ENCODE measurements around the gene ATP1A3. TPM values are rescaled to one million over a fixed set of nuclear protein-coding genes. Genes with fewer than 3 reads are reported as not detected.
A peak's percentile ranks its signal among the peaks of the same experiment; 100 is the strongest.

ATP1A3 gene
- total RNA-seq, 1 donor from 2014 or later = 1.8 TPM

DNA sequence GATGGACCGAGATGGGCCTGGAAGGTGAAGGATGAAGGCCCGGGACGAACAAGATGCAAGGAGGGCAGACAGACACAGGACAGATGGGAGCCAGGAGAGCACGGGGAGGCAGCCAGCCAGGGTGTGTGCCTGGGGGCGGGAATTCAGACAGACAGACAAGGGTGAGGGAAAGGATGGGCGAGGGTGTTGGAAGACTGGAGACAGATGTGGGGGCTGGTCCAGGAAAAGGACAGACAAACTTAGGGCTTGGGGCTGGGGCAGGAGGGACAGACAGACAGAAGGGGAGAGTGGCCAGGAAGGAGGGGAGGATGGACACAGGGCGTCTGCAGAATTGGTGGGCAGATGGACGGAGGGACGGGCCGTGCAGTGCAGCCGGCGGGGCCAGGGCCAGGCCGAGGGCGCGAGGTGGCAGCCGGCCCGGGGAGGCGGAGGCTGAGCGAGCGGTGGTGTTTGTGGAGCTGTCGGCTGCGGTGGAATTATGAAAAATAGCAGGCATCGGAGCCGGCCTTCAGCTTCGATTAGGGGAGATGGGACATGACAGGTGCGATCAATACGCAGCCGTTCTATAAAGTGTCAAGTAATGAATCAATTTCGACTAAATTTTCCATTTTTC, 61.2 kb downstream of the ATP1A3 start:
- no peak overlapping the region for H3K4me3 Mint-ChIP-seq
- intact Hi-C loops (cut with micrococcal nuclease) = no loop called here
- H3K36me3 Mint-ChIP-seq (ENCODE audit: low read depth) = no peaks in the 10 kb centered on the region
- DNase-seq = no peak
- H3K9me3 Mint-ChIP-seq = no peaks in the 10 kb centered on the region
- peaks cover 69% of the 10 kb centered on the region for H3K4me1 Mint-ChIP-seq
- ChIA-PET POLR2A (interaction anchor here (1.1 to 1.8 kb wide), 2 partner anchors 60 to 72 kb away, joined by 3 to 7 read pairs; partner anchors contain the start of gene RPS19), CTCF (interaction anchor here (2.2 kb wide), 1 partner anchor 60 kb away, joined by 9 read pairs; no protein-coding TSS in a partner anchor)
- no peak overlapping the region for H3K27ac Mint-ChIP-seq
- ATAC-seq (ENCODE audit: low read depth) = no peak
- no peaks in the 10 kb centered on the region for H3K27me3 Mint-ChIP-seq
- TF ChIP-seq CTCF (IDR thresholded peaks at IDR 0.05) = no peak

GRCh38 chr19:41932259-41932719, 61.7 kb downstream of the ATP1A3 start:
- no peak for ATAC-seq (ENCODE audit: low read depth)
- CTCF ChIA-PET = interaction anchor here (2.2 kb wide), 1 partner anchor 59 kb away, joined by 9 read pairs; no protein-coding TSS in a partner anchor
- H3K27ac Mint-ChIP-seq = no peak overlapping the region

GRCh38 chr19:41930926-41931592, 63.0 kb downstream of the ATP1A3 start:
- ATAC-seq (ENCODE audit: low read depth) (peak; percentile 22), DNase-seq (no peak)
- ChIA-PET CTCF (interaction anchor here (0.9 to 2.2 kb wide), 4 partner anchors 12 to 58 kb away, joined by 3 to 13 read pairs (median 6); no protein-coding TSS in a partner anchor), POLR2A (interaction anchor here (0.8 to 5.5 kb wide), 6 partner anchors 20 to 71 kb away, joined by 3 to 44 read pairs (median 8); partner anchors contain the start of genes CD79A and RPS19)
- no peaks in the 10 kb centered on the region for H3K36me3 Mint-ChIP-seq (ENCODE audit: low read depth)
- H3K27ac Mint-ChIP-seq = no peak overlapping the region
- H3K9me3 Mint-ChIP-seq = no peaks in the 10 kb centered on the region
- H3K27me3 Mint-ChIP-seq = no peaks in the 10 kb centered on the region
- H3K4me1 Mint-ChIP-seq = peaks cover 55% of the 10 kb centered on the region
- intact Hi-C loops (cut with micrococcal nuclease) = no loop called here
- TF ChIP-seq CTCF (IDR thresholded peaks at IDR 0.05) = no peak
- no peak overlapping the region for H3K4me3 Mint-ChIP-seq

More at GRCh38 chr19:41932259-41932719, 61.7 kb downstream of the ATP1A3 start:
- Mint-ChIP-seq H3K4me1 (peaks cover 64% of the 10 kb centered on the region), H3K9me3 (no peaks in the 10 kb centered on the region), H3K36me3 (ENCODE audit: low read depth) (no peaks in the 10 kb centered on the region), H3K27me3 (no peaks in the 10 kb centered on the region), H3K4me3 (no peak overlapping the region)
- intact Hi-C loops (cut with micrococcal nuclease) = no loop called here
- TF ChIP-seq CTCF (IDR thresholded peaks at IDR 0.05) = no peak
- POLR2A ChIA-PET = no interaction called here
- no peak for DNase-seq

DNA sequence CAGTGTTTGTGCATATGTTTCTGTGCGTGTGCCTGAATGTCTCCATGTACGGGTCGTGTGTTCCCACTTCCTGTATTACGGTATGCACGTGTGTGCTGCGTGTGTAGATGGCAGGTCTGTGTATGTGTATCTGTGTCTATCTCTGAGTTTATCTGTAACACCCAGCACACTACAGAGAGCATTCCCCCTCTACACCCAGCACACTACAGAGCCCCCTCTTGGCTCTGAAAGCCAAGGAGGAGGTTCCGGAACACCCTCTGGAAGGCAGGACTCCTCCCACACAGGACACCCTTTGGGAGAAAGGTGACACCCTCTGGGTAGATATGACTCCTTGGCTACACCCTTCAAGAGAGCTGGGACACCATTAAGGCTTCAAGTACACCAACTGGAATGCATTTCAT, 63.7 kb downstream of the ATP1A3 start:
- Mint-ChIP-seq H3K4me1 (peaks cover 53% of the 10 kb centered on the region), H3K4me3 (peak overlapping the region; percentile 41), H3K9me3 (no peaks in the 10 kb centered on the region), H3K27me3 (no peaks in the 10 kb centered on the region), H3K36me3 (ENCODE audit: low read depth) (no peaks in the 10 kb centered on the region), H3K27ac (no peak overlapping the region)
- DNase-seq (no peak), ATAC-seq (ENCODE audit: low read depth) (no peak)
- ChIA-PET CTCF (interaction anchor here (0.8 to 1.9 kb wide), 3 partner anchors 13 to 57 kb away, joined by 3 to 13 read pairs (median 3); no protein-coding TSS in a partner anchor), POLR2A (interaction anchor here (0.9 to 5.5 kb wide), 7 partner anchors 22 to 70 kb away, joined by 4 to 44 read pairs (median 13); partner anchors contain the start of genes CD79A and RPS19)
- intact Hi-C loops (cut with micrococcal nuclease) = no loop called here
- no peak for TF ChIP-seq CTCF (IDR thresholded peaks at IDR 0.05)

Measured in activated B cell treated with CpG ODN at 0.5 μM for 24 hours (primary cell).